Psoas muscle (tissue), 8 donors: ENCODE measurements around the gene TRAPPC12. TPM values are rescaled to one million over a fixed set of nuclear protein-coding genes. Genes with fewer than 3 reads are reported as not detected.
A peak's percentile ranks its signal among the peaks of the same experiment; 100 is the strongest.

Experiments used
- ATAC-seq, 4 donors: fragments of 200-7000 bp; cut with Tn5 transposase; one replicate each; pipeline ENCODE4 v1.9.1; 2020; ENCODE audit warnings: moderate library complexity in 3 of 4, mild to moderate bottlenecking in 2 of 4
- DNase-seq, 2 donors: peaks; one replicate each; pipeline ENCODE4 v3.0.0-alpha.2; 2020
- H3K27ac ChIP-seq: fragments of 200-600 bp; one replicate; pipeline ENCODE4 v1.8.0; 2022
- H3K27me3 ChIP-seq, 3 donors: fragments of 200-600 bp in 1 of 3; one replicate each; pipeline versions ENCODE4 v1.6.1 to v1.8.0; 2013 to 2022; ENCODE audit warnings: low read length in 2 of 3, mild to moderate bottlenecking in 2 of 3, moderate library complexity in 1 of 3; ENCODE audit not compliant: insufficient read depth in 3 of 3
- H3K36me3 ChIP-seq, 2 donors: fragments of 200-600 bp in 1 of 2; one replicate each; pipeline versions ENCODE4 v1.6.1 to v1.8.0; 2013 to 2022; ENCODE audit warnings: low read depth in 1 of 2, mild to moderate bottlenecking in 1 of 2, moderate library complexity in 1 of 2; ENCODE audit not compliant: insufficient read depth in 1 of 2
- H3K4me1 ChIP-seq: fragments of 200-600 bp; one replicate; pipeline ENCODE4 v1.8.0; 2022
- H3K4me3 ChIP-seq: fragments of 200-600 bp; one replicate; pipeline ENCODE4 v1.8.0; 2022; ENCODE audit warnings: mild to moderate bottlenecking
- H3K9me3 ChIP-seq: fragments of 200-600 bp; one replicate; pipeline ENCODE4 v1.8.0; 2022
- CTCF ChIP-seq: fragments of 200-600 bp; IDR thresholded peaks from one replicate; pipeline ENCODE4 v1.8.0; 2022; ENCODE audit warnings: antibody characterized with exemption
- WGBS, 3 donors: extraction: QIAGEN DNeasy Blood & Tissue Kit; methylation state at CpG; one replicate each; pipeline versions ENCODE4 v1.1.6 to v1.1.7; 2013; 5-methylcytosine and 5-hydroxymethylcytosine counted together
- intact Hi-C, 2 donors: fragments of 100-400 bp; cut with DNase I; formaldehyde crosslinking; loops; one replicate each; pipeline versions ENCODE4 v1.11.0 to v1.14.2; 2022
- polyA plus RNA-seq, 3 donors: library from polyadenylated mRNA; stranded (reverse); fragments of 200-250 nt; gene quantifications; one replicate each; pipeline ENCODE4 v1.2.3, GENCODE V29; 2013
- total RNA-seq, 4 donors: library from RNA; stranded (reverse); fragmentation: NEBNext Ultra II Directional in 2 of 4; extraction: Animal tissue kit (Norgen Biotek cat#: 25700) in 2 of 4; gene quantifications; one replicate each; pipeline versions ENCODE4 v1.2.1 to v1.2.4, GENCODE V29; 2021 to 2023
- donor health status: healthy with polysubstance abuse.
- donor health status: DM: no; HTN: no; CAD: no; lungs with moderate emphysema.
- donor health status: Bipolar disorder and iron deficiency.
- donor health status: healthy.
- donor health status: DM: yes; HTN: yes; CAD: no.
- donor health status: DM: no; HTN: no; CAD: no.
- donor health status: DM: no; HTN: no; CAD: no.
- donor health status: DM: yes; HTN: yes; CAD: no.

Gene TRAPPC12
- total and polyA plus RNA-seq, 7 donors: 28.7 to 90.3 (median 56.7) TPM

- TF ChIP-seq CTCF: no peak
- H3K4me3 ChIP-seq: no peak overlapping the region
- H3K27me3 ChIP-seq: no peaks in the 10 kb centered on the region
- no peaks in the 10 kb centered on the region for H3K9me3 ChIP-seq
- ATAC-seq (no peak), DNase-seq (no peak)
- WGBS, 3 donors: 86 to 87% (median 87%) methylated on average over 19 of the region's 19 CpGs
- peaks cover 4 to 76% of the 10 kb centered on the region in 2 donors for H3K36me3 ChIP-seq
- intact Hi-C loops: loop anchor here in 1 of 2 donors (5.0 kb wide), 1 partner anchor 231 kb away; no protein-coding TSS in a partner anchor
- no peaks in the 10 kb centered on the region for H3K4me1 ChIP-seq
- no peak overlapping the region for H3K27ac ChIP-seq
These were observed 42.1 kb downstream of the TRAPPC12 start for GRCh38 chr2:3421580-3421979.

DNA sequence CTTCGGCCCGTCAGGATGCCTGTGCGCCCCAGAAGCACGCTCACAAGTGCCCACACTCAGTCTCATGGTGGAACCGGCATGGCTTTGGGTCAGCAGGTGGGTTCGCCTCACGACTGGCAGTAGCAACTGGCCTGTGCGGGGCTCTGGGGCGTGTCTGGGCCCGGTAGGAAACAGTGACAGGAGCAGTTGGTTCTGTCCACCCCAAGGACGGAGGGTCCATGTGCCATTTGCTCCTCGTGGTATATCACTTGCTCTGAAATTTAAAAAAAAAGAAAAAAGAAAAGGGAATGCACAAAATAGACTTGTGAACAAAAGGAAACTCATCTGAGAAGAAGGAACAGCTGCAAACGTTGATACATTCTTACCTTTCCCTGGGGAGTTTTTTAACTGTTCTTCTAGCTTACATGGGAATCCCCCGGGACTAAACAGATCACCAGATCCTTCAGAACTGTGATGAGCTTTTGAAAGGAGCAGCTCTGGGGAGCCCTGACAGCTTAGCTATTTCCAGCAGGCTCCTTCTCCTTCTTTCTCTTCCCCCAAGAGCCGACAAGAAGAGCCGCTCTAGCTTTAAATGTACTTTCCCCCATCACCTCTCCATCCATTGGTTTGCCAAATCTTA is 42.8 kb downstream of the TRAPPC12 start:
- ATAC-seq: no peak
- DNase-seq: no peak
- intact Hi-C loops: loop anchor here in 1 of 2 donors (5.0 kb wide), 1 partner anchor 230 kb away; no protein-coding TSS in a partner anchor
- Histone ChIP-seq H3K36me3 (peaks cover 4 to 78% of the 10 kb centered on the region in 2 donors), H3K4me3 (no peak overlapping the region), H3K27me3 (no peaks in the 10 kb centered on the region), H3K27ac (no peak overlapping the region), H3K9me3 (no peaks in the 10 kb centered on the region), H3K4me1 (no peaks in the 10 kb centered on the region)
- WGBS, 3 donors: 72 to 75% (median 73%) methylated on average over 16 of the region's 16 CpGs
- no peak for TF ChIP-seq CTCF

DNA sequence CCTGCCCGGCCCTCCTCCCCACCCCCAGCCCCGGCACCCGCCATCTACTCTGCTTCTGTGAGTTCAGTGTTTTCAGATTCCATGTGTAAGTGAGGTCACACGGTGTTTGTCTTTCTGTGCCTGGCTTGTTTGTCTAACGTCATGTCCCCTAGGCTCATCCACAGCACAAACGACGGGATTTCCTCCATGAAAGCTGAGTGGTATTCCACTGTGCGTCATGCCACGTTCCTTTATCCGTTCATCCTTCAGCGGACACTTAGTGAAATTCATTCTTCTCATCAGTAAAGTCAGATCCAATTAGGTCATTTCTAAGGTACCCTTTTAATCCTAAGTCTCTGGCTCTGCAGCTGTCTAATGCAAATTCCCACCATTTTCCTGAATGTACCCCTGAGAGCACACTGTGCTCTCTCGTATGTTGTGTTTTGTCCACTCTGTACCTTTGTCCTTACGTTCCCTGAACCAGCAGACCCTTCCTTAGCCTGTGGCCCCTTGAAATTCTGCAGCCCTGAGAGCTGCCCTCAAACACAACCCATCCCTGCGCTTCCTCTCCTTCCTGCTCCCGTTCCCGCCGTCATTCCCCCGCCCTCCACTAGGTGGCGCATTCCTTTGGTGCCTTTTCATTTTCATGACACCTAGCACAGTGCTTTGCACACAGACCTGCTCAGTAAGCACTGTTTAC is 44.1 kb downstream of the TRAPPC12 start:
- Histone ChIP-seq H3K27me3 (no peaks in the 10 kb centered on the region), H3K36me3 (peaks cover 6 to 80% of the 10 kb centered on the region in 2 donors), H3K9me3 (no peaks in the 10 kb centered on the region), H3K4me1 (no peaks in the 10 kb centered on the region), H3K27ac (no peak overlapping the region), H3K4me3 (no peak overlapping the region)
- peak; percentile 62 to 84 (median 76) for ATAC-seq
- intact Hi-C loops: loop anchor here (2.0 to 5.0 kb wide), 3 partner anchors 37 to 229 kb away; no protein-coding TSS in a partner anchor
- DNase-seq: peak; percentile 72 to 81
- 68 to 70% (median 70%) methylated on average over 19 of the region's 19 CpGs for WGBS, 3 donors
- TF ChIP-seq CTCF: peak; percentile 99

GRCh38 chr2:3424171-3424795 is 44.8 kb downstream of the TRAPPC12 start:
- H3K27me3 ChIP-seq: no peaks in the 10 kb centered on the region
- no peak for TF ChIP-seq CTCF
- H3K4me1 ChIP-seq: no peaks in the 10 kb centered on the region
- ATAC-seq (no peak), DNase-seq (no peak)
- no peak overlapping the region for H3K27ac ChIP-seq
- H3K9me3 ChIP-seq: no peaks in the 10 kb centered on the region
- WGBS, 3 donors: 85 to 95% (median 90%) methylated on average over 9 of the region's 9 CpGs
- H3K36me3 ChIP-seq: peaks cover 6 to 87% of the 10 kb centered on the region in 2 donors
- no peak overlapping the region for H3K4me3 ChIP-seq
- intact Hi-C loops: loop anchor here (2.0 to 5.0 kb wide), 3 partner anchors 37 to 228 kb away; no protein-coding TSS in a partner anchor
